ENCODE results near the gene RAD51B. TPM values are rescaled to one million over a fixed set of nuclear protein-coding genes. Genes with fewer than 3 reads are reported as not detected.

The RAD51B gene
- total and polyA plus RNA-seq, 4 donors: 2.5 to 95.0 (median 9.6) TPM

DNA sequence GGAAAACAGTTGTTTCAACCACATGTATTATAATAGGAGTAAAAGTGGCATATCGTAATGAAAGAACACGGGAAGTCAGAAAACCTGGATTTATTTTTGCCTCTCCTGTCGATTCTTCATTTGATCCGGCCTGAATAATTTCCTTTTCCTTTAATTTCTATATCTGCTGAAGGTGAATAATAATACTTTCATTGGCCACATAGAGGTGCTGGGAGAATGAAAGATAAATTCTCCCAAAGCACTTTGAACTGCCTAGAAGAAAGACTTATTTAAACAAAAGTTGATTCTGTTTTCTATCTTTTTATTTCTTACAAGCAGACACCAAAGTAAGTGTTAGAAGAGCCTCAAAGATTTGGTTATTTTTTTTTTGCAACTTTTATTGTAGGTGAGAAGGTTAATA lies 339.1 kb downstream of the RAD51B start:
- H3K27me3 ChIP-seq (ENCODE audit: control insufficient read depth in 3 of 3, insufficient read depth in 3 of 3, low read length in 2 of 3): no peaks in the 10 kb centered on the region
- H3K9ac ChIP-seq (ENCODE audit: insufficient read depth in 1 of 2, low read length in 2 of 2): no peak overlapping the region
- H3K27ac ChIP-seq (ENCODE audit: low read depth in 1 of 2, low read length in 1 of 2): no peak overlapping the region
- TF ChIP-seq, protein P1, sequence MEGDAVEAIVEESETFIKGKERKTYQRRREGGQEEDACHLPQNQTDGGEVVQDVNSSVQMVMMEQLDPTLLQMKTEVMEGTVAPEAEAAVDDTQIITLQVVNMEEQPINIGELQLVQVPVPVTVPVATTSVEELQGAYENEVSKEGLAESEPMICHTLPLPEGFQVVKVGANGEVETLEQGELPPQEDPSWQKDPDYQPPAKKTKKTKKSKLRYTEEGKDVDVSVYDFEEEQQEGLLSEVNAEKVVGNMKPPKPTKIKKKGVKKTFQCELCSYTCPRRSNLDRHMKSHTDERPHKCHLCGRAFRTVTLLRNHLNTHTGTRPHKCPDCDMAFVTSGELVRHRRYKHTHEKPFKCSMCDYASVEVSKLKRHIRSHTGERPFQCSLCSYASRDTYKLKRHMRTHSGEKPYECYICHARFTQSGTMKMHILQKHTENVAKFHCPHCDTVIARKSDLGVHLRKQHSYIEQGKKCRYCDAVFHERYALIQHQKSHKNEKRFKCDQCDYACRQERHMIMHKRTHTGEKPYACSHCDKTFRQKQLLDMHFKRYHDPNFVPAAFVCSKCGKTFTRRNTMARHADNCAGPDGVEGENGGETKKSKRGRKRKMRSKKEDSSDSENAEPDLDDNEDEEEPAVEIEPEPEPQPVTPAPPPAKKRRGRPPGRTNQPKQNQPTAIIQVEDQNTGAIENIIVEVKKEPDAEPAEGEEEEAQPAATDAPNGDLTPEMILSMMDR (IDR thresholded peaks at IDR 0.05; ENCODE audit: control extremely low read depth, extremely low read depth): no peak
- H3K9me3 ChIP-seq (ENCODE audit: control insufficient read depth in 4 of 4, insufficient read depth in 3 of 4, low read length in 3 of 4): peaks cover 0 to 2% (median 0%) of the 10 kb centered on the region in 4 donors
- H3K36me3 ChIP-seq (ENCODE audit: control insufficient read depth in 4 of 4, insufficient read depth in 4 of 4, low read length in 4 of 4): no peaks in the 10 kb centered on the region
- no peak for ATAC-seq (ENCODE audit: insufficient read depth, low FRiP score)
- H3K4me1 ChIP-seq (ENCODE audit: control insufficient read depth in 5 of 5, insufficient read depth in 5 of 5, low read length in 5 of 5): peaks cover 0 to 20% (median 0%) of the 10 kb centered on the region in 5 donors
- H3K4me3 ChIP-seq: no peak overlapping the region
- DNase-seq: no peak
- 80 to 87% methylated on average over 4 of the region's 4 CpGs for WGBS, 2 donors

DNA sequence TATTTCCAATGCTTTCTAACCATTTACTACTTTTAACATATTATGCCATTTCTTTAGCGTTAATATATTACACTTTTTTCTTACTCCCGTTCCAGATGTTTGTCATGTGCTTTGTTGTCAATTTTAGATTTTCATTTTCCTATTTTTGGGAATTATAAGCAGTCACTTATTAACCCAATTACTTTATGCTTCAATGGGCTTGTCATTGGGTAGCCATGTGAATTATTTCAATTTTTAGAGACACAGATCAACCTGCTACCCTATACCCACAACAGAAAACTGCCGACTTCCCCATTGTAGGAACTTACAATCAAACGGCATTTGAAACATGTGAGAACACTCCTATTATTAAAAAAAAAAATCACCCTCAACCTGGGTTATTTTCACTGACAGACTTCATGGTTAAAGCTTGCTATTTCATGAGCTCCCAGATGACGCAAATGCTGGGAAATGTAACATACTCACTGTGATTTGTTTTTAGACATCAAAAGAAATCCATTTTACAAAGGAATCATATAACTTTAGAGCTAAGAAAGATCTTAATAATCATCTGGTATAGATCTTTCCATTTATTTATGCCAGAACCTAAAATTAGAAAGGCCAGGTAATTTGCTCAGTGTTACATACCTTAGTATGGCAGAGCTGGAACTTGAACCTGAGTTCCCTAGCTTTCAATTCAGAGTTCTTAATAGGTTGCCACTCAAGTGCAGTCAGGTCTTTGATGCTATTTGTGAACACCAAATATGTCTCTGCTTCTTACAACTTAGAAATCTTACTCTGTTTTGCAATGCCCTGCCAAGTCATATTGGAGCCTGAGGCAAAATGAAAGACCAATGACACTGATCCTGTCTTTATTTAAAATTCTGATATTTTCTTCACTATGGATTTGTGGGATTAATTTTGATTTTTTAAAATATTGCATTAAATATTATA lies 340.4 kb downstream of the RAD51B start:
- ATAC-seq (ENCODE audit: insufficient read depth, low FRiP score) (no peak), DNase-seq (no peak)
- no peak overlapping the region for H3K4me3 ChIP-seq
- H3K9ac ChIP-seq (ENCODE audit: insufficient read depth in 1 of 2, low read length in 2 of 2): no peak overlapping the region
- TF ChIP-seq, protein P1 (IDR thresholded peaks at IDR 0.05; ENCODE audit: control extremely low read depth, extremely low read depth): no peak
- no peaks in the 10 kb centered on the region for H3K27me3 ChIP-seq (ENCODE audit: control insufficient read depth in 3 of 3, insufficient read depth in 3 of 3, low read length in 2 of 3)
- H3K36me3 ChIP-seq (ENCODE audit: control insufficient read depth in 4 of 4, insufficient read depth in 4 of 4, low read length in 4 of 4): no peaks in the 10 kb centered on the region
- H3K4me1 ChIP-seq (ENCODE audit: control insufficient read depth in 5 of 5, insufficient read depth in 5 of 5, low read length in 5 of 5): peaks cover 0 to 33% (median 7%) of the 10 kb centered on the region in 5 donors
- H3K9me3 ChIP-seq (ENCODE audit: control insufficient read depth in 4 of 4, insufficient read depth in 3 of 4, low read length in 3 of 4): no peaks in the 10 kb centered on the region
- WGBS, 2 donors: 96 to 97% methylated on average over 5 of the region's 5 CpGs
- H3K27ac ChIP-seq (ENCODE audit: low read depth in 1 of 2, low read length in 1 of 2): no peak overlapping the region

DNA sequence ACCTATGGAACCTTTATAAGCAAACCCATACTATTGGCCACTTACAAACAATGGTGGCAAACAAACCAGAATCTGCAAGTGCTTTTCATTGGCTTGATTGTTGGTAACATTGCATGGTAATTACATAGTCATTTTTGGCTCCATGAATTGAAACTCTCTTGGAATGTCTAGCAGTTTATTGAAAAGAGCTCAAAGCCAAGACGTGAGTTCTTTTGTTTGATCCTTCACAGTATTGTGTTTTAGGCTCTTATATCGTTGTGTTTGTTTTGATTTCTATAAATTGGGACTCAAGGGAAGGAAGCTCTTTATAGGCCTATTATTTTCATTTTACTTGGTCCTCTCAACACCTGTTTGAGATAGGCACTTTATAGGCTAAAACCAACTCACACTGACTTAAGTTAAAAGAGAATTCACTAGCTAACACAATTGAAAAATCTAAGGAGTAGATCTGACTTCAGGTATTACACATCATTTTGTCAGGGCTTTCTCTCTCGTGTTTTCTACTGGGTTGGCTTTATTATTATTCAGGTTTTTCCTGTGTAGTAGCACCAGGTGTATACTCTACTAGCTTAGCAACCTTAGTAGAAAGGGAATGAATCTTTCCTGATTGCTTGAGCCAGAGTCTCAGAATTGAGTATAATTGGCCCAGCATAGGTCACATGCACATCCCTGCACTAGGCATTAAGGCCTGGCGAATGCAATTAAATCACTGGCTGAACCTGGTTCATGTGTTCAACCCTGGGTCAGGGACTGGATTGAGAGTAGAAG lies 341.4 kb downstream of the RAD51B start:
- no peak overlapping the region for H3K9ac ChIP-seq (ENCODE audit: insufficient read depth in 1 of 2, low read length in 2 of 2)
- H3K36me3 ChIP-seq (ENCODE audit: control insufficient read depth in 4 of 4, insufficient read depth in 4 of 4, low read length in 4 of 4): no peaks in the 10 kb centered on the region
- H3K27ac ChIP-seq (ENCODE audit: low read depth in 1 of 2, low read length in 1 of 2): no peak overlapping the region
- TF ChIP-seq, protein P1 (IDR thresholded peaks at IDR 0.05; ENCODE audit: control extremely low read depth, extremely low read depth): no peak
- ATAC-seq (ENCODE audit: insufficient read depth, low FRiP score) (no peak), DNase-seq (peak in 1 of 3 donors; percentile 43)
- H3K4me3 ChIP-seq: no peak overlapping the region
- H3K27me3 ChIP-seq (ENCODE audit: control insufficient read depth in 3 of 3, insufficient read depth in 3 of 3, low read length in 2 of 3): no peaks in the 10 kb centered on the region
- 68 to 84% methylated on average over 4 of the region's 4 CpGs for WGBS, 2 donors
- no peaks in the 10 kb centered on the region for H3K9me3 ChIP-seq (ENCODE audit: control insufficient read depth in 4 of 4, insufficient read depth in 3 of 4, low read length in 3 of 4)
- peaks cover 0 to 35% (median 15%) of the 10 kb centered on the region in 5 donors for H3K4me1 ChIP-seq (ENCODE audit: control insufficient read depth in 5 of 5, insufficient read depth in 5 of 5, low read length in 5 of 5)
